HUES6 (cell line): ENCODE measurements around the gene STOML1.
"Not testable (repeated sequence)": the region's sequence is repeated elsewhere in the genome, so short reads cannot be mapped to it uniquely, and the experiment has no call there.

Experiments
- H3K27ac ChIP-seq: 2 replicates; pipeline ENCODE4 v1.7.0; 2013; ENCODE audit warnings: low read depth, mild to moderate bottlenecking, low read length, inconsistent platforms
- H3K27me3 ChIP-seq: 2 replicates; pipeline ENCODE4 v1.6.1; 2013; ENCODE audit warnings: low read length; ENCODE audit not compliant: control insufficient read depth, insufficient read depth
- H3K36me3 ChIP-seq: 2 replicates; pipeline ENCODE4 v1.6.1; 2013; ENCODE audit warnings: low read length; ENCODE audit not compliant: control insufficient read depth, insufficient read depth
- H3K4me1 ChIP-seq: 2 replicates; pipeline ENCODE4 v1.6.1; 2013; ENCODE audit warnings: low read length; ENCODE audit not compliant: control insufficient read depth, insufficient read depth
- H3K4me3 ChIP-seq: 2 replicates; pipeline ENCODE4 v1.5.1; 2013; ENCODE audit warnings: low read depth, low read length
- H3K9ac ChIP-seq: one replicate; pipeline ENCODE4 v1.6.1; 2013; ENCODE audit warnings: mild to moderate bottlenecking, low read length
- H3K9me3 ChIP-seq: 2 replicates; pipeline ENCODE4 v1.6.1; 2013; ENCODE audit warnings: low read depth, low read length; ENCODE audit not compliant: control insufficient read depth, insufficient read depth

STOML1 gene

DNA sequence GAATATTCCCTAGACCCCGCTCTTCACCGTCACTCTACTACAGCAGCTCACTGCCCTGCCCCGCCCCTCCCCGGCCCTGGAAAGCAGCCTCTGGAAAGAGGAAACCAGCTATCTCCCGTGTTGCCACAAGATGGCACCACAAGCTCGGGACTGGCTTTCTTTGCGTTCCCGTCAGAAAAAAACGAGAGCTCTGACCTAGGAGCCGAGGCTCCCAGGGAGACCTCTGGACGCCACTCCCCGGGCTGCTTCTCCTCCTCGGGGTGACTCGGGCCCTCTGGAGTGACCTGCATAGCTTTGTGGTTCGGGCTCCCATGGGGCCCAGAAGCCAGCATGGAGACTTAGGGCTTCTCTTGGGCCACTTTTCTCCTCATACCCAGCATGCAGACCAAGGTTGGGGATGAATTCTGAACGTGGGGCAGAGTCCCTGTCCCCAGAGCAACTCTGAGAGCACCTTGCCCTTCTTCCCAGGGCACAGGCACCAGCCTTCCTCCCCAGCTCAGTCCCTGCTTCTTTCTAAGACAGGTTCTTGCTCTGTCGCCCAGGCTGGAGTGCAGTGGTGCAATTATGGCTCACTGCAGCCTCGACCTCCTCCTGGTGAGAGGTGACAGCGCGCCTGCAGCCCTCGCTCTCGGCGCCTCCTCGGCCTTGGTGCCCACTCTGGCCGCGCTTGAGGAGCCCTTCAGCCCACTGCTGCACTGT, 19.0 kb downstream of the STOML1 start:
- H3K27me3 ChIP-seq: peaks cover 2% of the 10 kb centered on the region; the same call in 1 of the 2 replicates
- peak overlapping the region; percentile 32; the same call in 1 of the 2 replicates for H3K4me3 ChIP-seq
- H3K36me3 ChIP-seq: no peaks in the 10 kb centered on the region
- no peak overlapping the region for H3K9ac ChIP-seq
- no peak overlapping the region for H3K27ac ChIP-seq
- peaks cover 7% of the 10 kb centered on the region for H3K4me1 ChIP-seq
- H3K9me3 ChIP-seq: peaks cover 3% of the 10 kb centered on the region; the same call in 1 of the 2 replicates

- H3K4me3 ChIP-seq: no peak overlapping the region
- H3K4me1 ChIP-seq: peaks cover 22% of the 10 kb centered on the region
- no peak overlapping the region for H3K27ac ChIP-seq
- H3K9ac ChIP-seq: no peak overlapping the region
- H3K27me3 ChIP-seq: no peaks in the 10 kb centered on the region
- no peaks in the 10 kb centered on the region for H3K36me3 ChIP-seq
- peaks cover under 1% of the 10 kb centered on the region; the same call in 1 of the 2 replicates for H3K9me3 ChIP-seq
Measured at GRCh38 chr15:73969151-73969759, 22.8 kb downstream of the STOML1 start.

- Histone ChIP-seq H3K4me3 (no peak overlapping the region), H3K4me1 (peaks cover 22% of the 10 kb centered on the region), H3K9me3 (no peaks in the 10 kb centered on the region), H3K27me3 (no peaks in the 10 kb centered on the region), H3K27ac (no peak overlapping the region), H3K9ac (no peak overlapping the region), H3K36me3 (no peaks in the 10 kb centered on the region)
Measured at GRCh38 chr15:73968461-73968860, 23.6 kb downstream of the STOML1 start.

DNA sequence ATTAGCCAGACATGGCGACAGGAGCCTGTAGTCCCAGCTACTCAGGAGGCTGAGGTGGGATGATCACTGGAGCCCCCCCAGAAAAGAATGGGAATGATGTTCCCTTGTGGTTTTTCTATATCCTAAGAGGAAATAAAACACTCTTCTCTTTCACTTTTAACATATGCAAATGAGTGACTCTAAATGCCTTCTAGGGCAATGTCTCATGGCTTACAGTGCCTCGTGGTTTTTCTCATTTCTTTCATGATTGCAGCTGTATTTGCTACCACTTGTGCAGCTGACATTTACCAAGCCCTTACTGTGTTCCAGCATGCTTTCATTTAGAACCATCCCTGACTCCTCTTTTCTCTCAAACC, 26.4 kb downstream of the STOML1 start:
- no peaks in the 10 kb centered on the region for H3K36me3 ChIP-seq
- H3K9me3 ChIP-seq: no peaks in the 10 kb centered on the region
- peaks cover 15% of the 10 kb centered on the region for H3K4me1 ChIP-seq
- no peak overlapping the region for H3K9ac ChIP-seq
- H3K27ac ChIP-seq: no peak overlapping the region
- H3K4me3 ChIP-seq: no peak overlapping the region
- H3K27me3 ChIP-seq: no peaks in the 10 kb centered on the region

GRCh38 chr15:73965094-73965757, 26.9 kb downstream of the STOML1 start:
- Histone ChIP-seq H3K4me1 (peaks cover 15% of the 10 kb centered on the region), H3K27ac (no peak overlapping the region), H3K9ac (peak overlapping the region; percentile 60), H3K9me3 (no peaks in the 10 kb centered on the region), H3K4me3 (peak overlapping the region; percentile 8; the same call in 1 of the 2 replicates), H3K27me3 (no peaks in the 10 kb centered on the region), H3K36me3 (no peaks in the 10 kb centered on the region)

DNA sequence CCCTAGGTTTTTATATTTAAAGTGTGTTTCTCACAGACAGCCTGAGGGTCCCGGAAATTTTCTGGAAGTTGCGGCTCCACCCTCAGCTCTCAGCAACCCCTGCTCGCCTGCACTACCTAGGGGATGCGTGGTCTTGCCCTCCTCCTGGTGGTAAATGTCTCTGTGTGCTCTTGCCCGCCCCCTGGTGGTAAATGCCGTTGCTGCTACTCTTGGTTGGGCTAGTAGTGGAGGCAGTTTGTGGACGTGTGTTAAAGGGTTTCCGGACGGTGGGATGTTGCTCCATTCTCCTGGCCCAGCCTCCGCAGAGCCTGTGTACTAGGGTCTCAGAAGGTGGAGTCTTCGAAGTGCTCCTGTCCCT, 27.4 kb downstream of the STOML1 start:
- H3K36me3 ChIP-seq: no peaks in the 10 kb centered on the region
- no peaks in the 10 kb centered on the region for H3K9me3 ChIP-seq
- H3K4me3 ChIP-seq: peak overlapping the region; percentile 8; the same call in 1 of the 2 replicates
- H3K27ac ChIP-seq: no peak overlapping the region
- peaks cover 15% of the 10 kb centered on the region for H3K4me1 ChIP-seq
- H3K9ac ChIP-seq: peak overlapping the region; percentile 60
- H3K27me3 ChIP-seq: no peaks in the 10 kb centered on the region

DNA sequence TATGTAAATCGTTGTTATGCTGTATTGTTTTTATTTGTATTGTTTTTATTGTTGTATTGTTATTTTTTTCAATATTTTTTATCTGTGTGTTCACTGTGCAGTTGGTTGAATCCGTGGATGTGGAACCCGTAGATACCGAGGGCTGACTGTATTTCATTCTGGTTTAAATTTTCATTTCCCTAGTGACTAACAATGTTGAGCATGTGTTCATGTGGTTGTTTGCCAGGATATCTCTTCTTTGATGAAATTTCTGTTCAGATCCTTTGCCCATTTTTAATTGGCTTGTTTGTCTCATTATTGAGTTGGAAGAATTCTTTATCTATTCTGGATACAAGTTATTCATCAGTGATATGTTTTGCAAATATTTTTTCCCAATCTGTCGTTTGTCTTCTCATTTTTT, 29.7 kb downstream of the STOML1 start:
- H3K4me3 ChIP-seq: no peak overlapping the region
- no peaks in the 10 kb centered on the region for H3K27me3 ChIP-seq
- H3K36me3 ChIP-seq: no peaks in the 10 kb centered on the region
- no peak overlapping the region for H3K27ac ChIP-seq
- no peaks in the 10 kb centered on the region for H3K9me3 ChIP-seq
- H3K9ac ChIP-seq: no peak overlapping the region
- peaks cover 15% of the 10 kb centered on the region for H3K4me1 ChIP-seq

GRCh38 chr15:73960472-73961070, 31.5 kb downstream of the STOML1 start:
- not testable (repeated sequence) for H3K36me3 ChIP-seq, H3K27ac ChIP-seq

DNA sequence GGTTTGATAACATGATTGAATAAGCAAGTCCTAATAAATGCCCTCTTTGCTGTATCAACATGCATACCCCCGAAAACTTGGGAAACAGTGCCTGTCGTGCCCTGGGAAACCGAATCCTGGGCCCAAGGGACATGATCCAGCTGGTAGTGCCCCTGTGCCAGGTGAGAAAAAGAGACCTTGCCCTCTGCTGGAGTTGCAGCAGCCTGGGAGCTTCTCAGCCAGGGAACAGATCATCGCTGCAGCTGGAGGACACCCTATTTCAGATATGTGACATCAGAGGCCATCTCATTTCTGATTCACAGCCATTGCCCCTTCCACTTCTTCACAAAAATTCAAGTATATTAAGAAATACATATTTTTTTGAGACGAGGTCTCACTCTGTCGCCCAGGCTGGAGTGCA, 32.3 kb downstream of the STOML1 start:
- Histone ChIP-seq H3K4me3 (no peak overlapping the region), H3K36me3 (no peaks in the 10 kb centered on the region), H3K4me1 (no peaks in the 10 kb centered on the region; the same call in 1 of the 2 replicates), H3K9me3 (no peaks in the 10 kb centered on the region), H3K9ac (no peak overlapping the region), H3K27ac (no peak overlapping the region), H3K27me3 (no peaks in the 10 kb centered on the region)

More at GRCh38 chr15:73960472-73961070, 31.5 kb downstream of the STOML1 start:
- not testable (repeated sequence) for H3K9me3 ChIP-seq, H3K9ac ChIP-seq, H3K4me1 ChIP-seq, H3K4me3 ChIP-seq, H3K27me3 ChIP-seq

GRCh38 chr15:73959012-73959581, 33.0 kb downstream of the STOML1 start:
- H3K4me3 ChIP-seq: no peak overlapping the region
- no peak overlapping the region for H3K9ac ChIP-seq
- H3K4me1 ChIP-seq: no peaks in the 10 kb centered on the region
- H3K27me3 ChIP-seq: no peaks in the 10 kb centered on the region
- H3K27ac ChIP-seq: no peak overlapping the region
- H3K36me3 ChIP-seq: no peaks in the 10 kb centered on the region
- no peaks in the 10 kb centered on the region for H3K9me3 ChIP-seq
